Fibroblast of lung (primary cell): ENCODE measurements around the gene SLMAP. TPM values are rescaled to one million over a fixed set of nuclear protein-coding genes. Genes with fewer than 3 reads are reported as not detected.

Source experiments
- DNase-seq, 2 donors: peaks; one replicate each; pipeline versions ENCODE4 v3.0.0 to v3.0.0-alpha.2; 2010; ENCODE audit warnings: low read depth in 2 of 2
- H2AFZ ChIP-seq: 2 replicates; pipeline ENCODE4 v1.5.1; 2012; ENCODE audit warnings: low read length, control low read depth, inconsistent platforms
- H3K27ac ChIP-seq: 2 replicates; pipeline ENCODE4 v1.5.1; 2011; ENCODE audit warnings: low read length, control low read depth; ENCODE audit not compliant: insufficient read depth
- H3K27me3 ChIP-seq: 2 replicates; pipeline ENCODE4 v1.5.1; 2011; ENCODE audit warnings: mild to moderate bottlenecking, low read length; ENCODE audit not compliant: control insufficient read depth, insufficient read depth
- H3K36me3 ChIP-seq: 2 replicates; pipeline ENCODE4 v1.5.1; 2011; ENCODE audit warnings: low read length; ENCODE audit not compliant: control insufficient read depth, insufficient read depth
- H3K4me1 ChIP-seq: 2 replicates; pipeline ENCODE4 v1.5.1; 2011; ENCODE audit warnings: low read length; ENCODE audit not compliant: control insufficient read depth, insufficient read depth; ENCODE audit errors: extremely low read depth
- H3K4me2 ChIP-seq: 2 replicates; pipeline ENCODE4 v1.5.1; 2011; ENCODE audit warnings: low read length, control low read depth; ENCODE audit not compliant: insufficient read depth; ENCODE audit errors: extremely low read depth
- H3K4me3 ChIP-seq, 4 experiments: fragments of 200-600 bp in 1 of 4; sonication (generic) in 1 of 4; replicated peaks in 1 of 4; 2 replicates each; pipeline ENCODE4 v1.5.1; 2011 to 2016; ENCODE audit warnings: low read length in 4 of 4, low read depth in 3 of 4, mild to moderate bottlenecking in 3 of 4, control low read depth in 2 of 4, inconsistent platforms in 1 of 4, mixed read lengths in 1 of 4; ENCODE audit not compliant: insufficient read depth in 1 of 4; ENCODE audit errors: control extremely low read depth in 1 of 4
- H3K79me2 ChIP-seq: 2 replicates; pipeline ENCODE4 v1.5.1; 2012; ENCODE audit warnings: mild to moderate bottlenecking, low read length, inconsistent platforms; ENCODE audit not compliant: control insufficient read depth, insufficient read depth
- H3K9ac ChIP-seq: 2 replicates; pipeline ENCODE4 v1.5.1; 2011; ENCODE audit warnings: mild to moderate bottlenecking, low read length, control low read depth; ENCODE audit not compliant: insufficient read depth
- H3K9me3 ChIP-seq: 2 replicates; pipeline ENCODE4 v1.5.1; 2012; ENCODE audit warnings: low read depth, low read length; ENCODE audit not compliant: control insufficient read depth, insufficient read depth
- H4K20me1 ChIP-seq: 2 replicates; pipeline ENCODE4 v1.5.1; 2011; ENCODE audit warnings: low read length; ENCODE audit not compliant: control insufficient read depth, insufficient read depth; ENCODE audit errors: extremely low read depth
- CTCF ChIP-seq, 2 donors: IDR thresholded peaks in 1 of 2; conservative IDR thresholded peaks in 1 of 2; 1 replicate in 1 of 2; 2 replicates in 1 of 2; pipeline ENCODE4 v1.5.1; 2011 to 2012; ENCODE audit warnings: low read length in 2 of 2, control low read depth in 1 of 2, inconsistent platforms in 1 of 2, low read depth in 1 of 2, mild to moderate bottlenecking in 1 of 2
- EZH2 ChIP-seq: IDR thresholded peaks from 2 replicates; pipeline ENCODE4 v1.5.1; 2012; ENCODE audit warnings: low read length, control low read depth, mild to moderate bottlenecking; ENCODE audit errors: missing control alignments
- polyA plus RNA-seq, 2 donors: library from polyadenylated mRNA; depleted of rRNA in 1 of 2; stranded (reverse) in 1 of 2; unstranded in 1 of 2; fragments of >200 nt; gene quantifications; 2 replicates each; pipeline ENCODE4 v1.2.1, GENCODE V29; 2011 to 2012; ENCODE audit warnings: missing spikeins in 1 of 2
- total RNA-seq: library from RNA; depleted of rRNA; stranded (reverse); fragments of >200 nt; gene quantifications from 2 replicates; pipeline ENCODE4 v1.2.1, GENCODE V29; 2014

SLMAP gene
- total and polyA plus RNA-seq, 2 donors (not counting 1 experiment from before 2014, with no cell fraction given): 35.3 to 55.5 TPM

- Histone ChIP-seq H3K4me3 (no peak overlapping the region), H3K36me3 (no peaks in the 10 kb centered on the region), H3K79me2 (no peaks in the 10 kb centered on the region), H3K9me3 (no peaks in the 10 kb centered on the region), H3K4me1 (peaks cover 10% of the 10 kb centered on the region), H3K27me3 (no peaks in the 10 kb centered on the region), H3K4me2 (no peak overlapping the region), H3K27ac (no peak overlapping the region), H3K9ac (no peak overlapping the region), H4K20me1 (no peaks in the 10 kb centered on the region), H2AFZ (peak overlapping the region; percentile 7)
- no peak for TF ChIP-seq CTCF (conservative IDR thresholded peaks at IDR 0.05 in 1 of 2, IDR thresholded peaks at IDR 0.05 in 1 of 2; ENCODE audit: low read depth in 1 of 2, low read length in 2 of 2)
- no peak for TF ChIP-seq EZH2
- peak; percentile 46 to 81 for DNase-seq
Measured at GRCh38 chr3:57959423-57960173, 203.5 kb downstream of the SLMAP start.

GRCh38 chr3:57960174-57960505, 204.0 kb downstream of the SLMAP start:
- DNase-seq: no peak
- Histone ChIP-seq H3K9me3 (no peaks in the 10 kb centered on the region), H3K9ac (no peak overlapping the region), H2AFZ (peak overlapping the region; percentile 7), H3K79me2 (no peaks in the 10 kb centered on the region), H3K36me3 (no peaks in the 10 kb centered on the region), H3K4me1 (peaks cover 10% of the 10 kb centered on the region), H3K27me3 (no peaks in the 10 kb centered on the region), H3K4me3 (no peak overlapping the region), H3K4me2 (no peak overlapping the region), H4K20me1 (no peaks in the 10 kb centered on the region), H3K27ac (no peak overlapping the region)
- no peak for TF ChIP-seq EZH2
- no peak for TF ChIP-seq CTCF (conservative IDR thresholded peaks at IDR 0.05 in 1 of 2, IDR thresholded peaks at IDR 0.05 in 1 of 2; ENCODE audit: low read depth in 1 of 2, low read length in 2 of 2)

- Histone ChIP-seq H2AFZ (no peak overlapping the region), H3K4me2 (no peak overlapping the region)
- DNase-seq: no peak
Measured at GRCh38 chr3:57961177-57961827, 205.2 kb downstream of the SLMAP start.

More at GRCh38 chr3:57961177-57961827, 205.2 kb downstream of the SLMAP start:
- no peaks in the 10 kb centered on the region for H3K9me3 ChIP-seq
- H3K79me2 ChIP-seq: no peaks in the 10 kb centered on the region
- H3K4me1 ChIP-seq: peaks cover 6% of the 10 kb centered on the region
- H3K27ac ChIP-seq: no peak overlapping the region
- H3K4me3 ChIP-seq: no peak overlapping the region
- TF ChIP-seq EZH2: no peak
- no peak for TF ChIP-seq CTCF (conservative IDR thresholded peaks at IDR 0.05 in 1 of 2, IDR thresholded peaks at IDR 0.05 in 1 of 2; ENCODE audit: low read depth in 1 of 2, low read length in 2 of 2)
- H3K36me3 ChIP-seq: no peaks in the 10 kb centered on the region
- no peak overlapping the region for H3K9ac ChIP-seq
- H3K27me3 ChIP-seq: no peaks in the 10 kb centered on the region
- no peaks in the 10 kb centered on the region for H4K20me1 ChIP-seq
